GM19468 (cell line): Measurements from ENCODE around the gene CXCR3.

Source experiments
- ATAC-seq: cut with Tn5 transposase; IDR thresholded peaks from one replicate; pipeline ENCODE4 v1.9.1; 2021; ENCODE audit warnings: mild to moderate bottlenecking, moderate library complexity, moderate number of reproducible peaks; ENCODE audit not compliant: unreplicated experiment; ENCODE audit errors: extremely low read depth

CXCR3 gene

DNA sequence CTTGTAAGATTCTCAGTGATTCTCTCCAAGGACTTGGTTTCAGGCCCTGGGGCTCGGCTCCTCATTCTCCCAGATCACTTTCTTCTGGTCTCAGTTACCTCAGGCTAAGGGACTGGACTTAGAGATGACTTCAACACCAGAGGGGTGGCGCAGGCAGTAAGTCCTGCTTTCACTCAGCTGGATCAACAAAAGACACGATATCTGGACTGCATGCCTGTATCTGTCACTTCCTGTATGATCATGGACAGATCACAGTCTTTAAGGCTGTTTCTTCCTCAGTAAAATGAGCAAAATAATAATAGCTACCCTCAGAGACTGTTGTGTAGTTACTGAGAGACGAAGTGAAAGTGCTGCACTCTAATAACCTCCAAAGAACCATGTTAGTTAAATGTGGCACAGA, 19.5 kb upstream of the CXCR3 start:
- ATAC-seq, result no peak

DNA sequence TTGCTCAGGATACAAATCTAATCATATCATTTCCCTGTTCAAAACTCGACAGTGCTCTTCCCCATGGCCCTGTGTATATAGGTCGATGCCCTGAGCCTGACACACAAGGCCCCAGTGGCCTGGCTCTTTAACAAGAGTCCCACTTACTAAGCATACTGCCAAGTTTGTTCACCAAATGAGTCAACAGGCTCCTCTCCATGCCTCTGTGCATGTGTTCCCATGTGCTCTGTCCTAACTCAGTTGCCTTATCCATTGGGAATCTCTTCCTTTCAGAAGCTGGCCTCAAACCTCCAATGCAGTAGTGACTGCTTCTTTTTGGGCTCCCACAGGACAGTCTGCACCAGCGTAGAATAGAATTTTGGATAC, 18.9 kb upstream of the CXCR3 start:
- no peak for ATAC-seq

DNA sequence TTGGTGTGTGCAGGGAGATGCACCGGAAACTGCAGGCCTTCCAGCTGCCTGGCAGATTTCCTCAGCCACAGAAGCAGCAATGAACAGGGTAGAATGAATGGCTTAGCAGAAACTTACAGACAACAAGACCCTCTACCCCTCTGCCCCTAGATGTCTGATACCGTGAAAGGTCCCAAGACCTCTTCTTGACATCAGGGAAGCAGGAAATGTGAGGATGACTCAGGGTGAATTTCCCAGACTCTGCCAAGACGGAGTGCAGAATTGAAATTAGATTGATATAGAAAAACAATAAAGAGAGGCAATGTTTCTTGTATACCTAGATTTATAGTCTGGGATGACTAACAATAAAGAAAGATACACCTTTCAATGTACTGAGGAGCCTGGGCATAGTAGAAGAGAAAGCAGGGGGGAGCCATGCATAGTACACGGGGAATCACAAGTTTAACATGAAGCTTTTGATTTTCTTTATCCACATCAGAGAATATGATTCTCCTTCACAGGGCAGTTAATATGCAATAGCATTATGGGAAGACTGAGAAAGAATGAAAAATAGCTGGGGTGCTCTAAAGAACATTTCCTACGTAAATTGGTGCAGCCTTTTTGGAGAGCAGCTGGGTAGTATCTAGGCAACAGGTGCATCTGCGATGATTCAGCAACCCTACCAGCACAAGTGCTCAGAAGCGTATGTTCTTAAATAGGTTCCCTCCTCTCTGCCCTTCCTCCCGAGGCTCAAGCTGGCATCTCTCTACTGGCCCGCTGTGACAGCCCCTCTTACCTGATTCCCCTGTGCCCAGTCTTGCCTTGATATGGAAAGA, 18.3 kb upstream of the CXCR3 start:
- ATAC-seq, result no peak

DNA sequence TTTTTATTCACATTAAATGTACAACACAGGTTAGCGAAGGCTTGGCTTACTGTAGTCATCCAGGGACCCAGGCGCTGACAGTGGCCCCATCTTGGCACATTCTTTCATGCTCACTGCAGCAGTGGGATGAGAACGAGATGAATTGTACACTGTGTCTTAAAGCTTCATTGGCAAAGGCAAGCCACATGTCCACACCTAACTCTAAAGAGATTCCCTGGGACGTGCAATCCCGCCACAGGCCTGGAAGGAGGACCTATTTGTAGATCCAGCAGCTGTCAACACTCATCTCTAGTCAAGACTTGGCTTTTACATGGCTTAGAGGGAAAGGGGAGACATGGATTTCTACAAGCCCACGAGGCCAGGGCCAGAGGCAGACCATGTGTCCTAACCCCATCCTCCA, 16.1 kb upstream of the CXCR3 start:
- no peak for ATAC-seq

DNA sequence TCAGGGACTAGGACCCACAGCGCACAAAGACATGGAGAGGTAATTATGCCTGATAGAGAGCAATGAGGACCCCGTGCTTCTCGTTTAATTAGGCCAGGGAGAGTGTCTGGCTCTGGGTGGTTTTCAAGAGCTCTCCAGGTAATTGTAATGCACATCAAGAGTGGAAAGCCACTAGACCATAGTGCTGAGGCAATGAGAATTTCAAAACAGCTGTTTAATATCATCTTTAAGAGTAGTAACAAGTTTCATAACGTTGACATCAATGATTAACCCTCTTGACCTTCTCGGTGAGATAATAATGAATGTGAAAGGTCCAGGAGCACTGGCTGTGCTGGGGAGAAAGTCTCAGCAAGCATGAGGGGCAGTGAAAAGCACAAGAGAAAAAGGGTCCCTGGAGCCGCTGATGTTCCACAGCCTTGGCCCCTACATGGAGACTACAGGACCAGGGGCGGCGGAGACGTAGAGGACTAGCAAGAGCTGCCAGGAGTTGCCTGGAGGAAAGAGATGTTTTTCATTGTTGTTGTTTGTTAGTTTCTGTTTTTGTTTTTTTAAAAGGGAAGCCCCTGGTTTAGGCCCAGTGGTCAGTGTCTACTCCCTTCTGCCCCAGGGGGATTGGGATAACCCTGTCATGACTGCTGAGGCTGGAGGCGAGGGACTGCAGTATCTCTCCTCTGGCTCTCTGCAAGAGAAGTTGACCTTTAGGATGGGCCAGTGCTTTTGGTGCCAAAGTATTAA, 14.8 kb upstream of the CXCR3 start:
- ATAC-seq, result peak; percentile 20

DNA sequence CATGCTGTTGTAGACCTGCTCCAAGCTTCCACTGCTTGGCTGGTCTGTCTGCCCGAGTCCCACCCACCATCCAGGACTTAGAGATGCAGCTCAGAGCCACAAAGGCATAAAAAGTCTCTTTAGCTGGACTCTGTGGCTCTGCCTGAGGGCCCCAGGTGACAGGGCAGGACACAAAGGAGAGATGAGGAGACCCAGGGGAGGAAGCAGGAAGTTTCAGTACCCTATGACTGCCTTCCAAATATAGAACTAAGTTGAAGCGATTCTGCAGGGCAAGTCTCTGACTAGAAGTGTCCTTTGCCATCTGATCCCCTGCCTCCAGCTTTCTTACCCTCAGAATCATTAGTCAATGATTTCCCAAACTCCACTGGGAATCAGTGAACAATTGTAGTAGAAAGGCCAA, 11.2 kb upstream of the CXCR3 start:
- ATAC-seq, result peak; percentile 63

DNA sequence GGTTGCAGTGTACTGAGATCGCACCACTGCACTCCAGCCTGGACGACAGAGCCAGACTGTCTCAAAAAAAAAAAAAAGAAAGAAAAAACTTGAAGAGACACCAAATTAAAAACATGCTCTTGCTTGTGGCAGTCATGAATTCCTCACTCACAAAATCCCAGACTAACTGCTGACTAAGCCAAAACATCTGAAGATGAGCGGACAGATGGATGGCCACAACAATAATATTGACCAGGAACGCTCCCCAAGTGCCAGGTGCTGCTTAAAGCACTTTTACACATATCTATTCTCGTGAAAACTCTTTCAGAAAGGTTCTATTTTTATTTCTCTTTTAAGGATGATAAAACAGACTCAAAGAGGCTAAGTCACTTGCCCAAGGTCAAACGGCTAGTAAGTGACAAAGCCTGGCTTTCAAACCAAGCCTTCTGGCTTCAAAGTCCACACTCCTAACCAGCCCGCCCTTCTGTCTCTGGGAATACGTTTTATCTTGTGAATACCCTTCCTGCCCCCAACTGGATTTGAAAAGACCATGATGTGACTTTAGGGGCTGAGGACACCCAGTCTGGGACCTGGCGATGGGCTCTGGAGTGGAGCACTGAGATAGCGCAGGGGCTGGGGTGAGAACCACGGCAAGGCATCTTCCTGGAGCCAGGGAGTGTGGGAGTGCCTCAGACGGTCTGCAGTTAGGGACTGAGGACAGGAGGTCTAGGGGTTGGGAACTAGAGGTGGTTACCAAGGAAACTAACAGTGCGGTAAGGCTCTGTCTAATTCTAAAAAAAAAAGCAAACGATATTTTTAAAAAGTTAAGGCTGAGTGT, 9.5 kb upstream of the CXCR3 start:
- no peak for ATAC-seq

DNA sequence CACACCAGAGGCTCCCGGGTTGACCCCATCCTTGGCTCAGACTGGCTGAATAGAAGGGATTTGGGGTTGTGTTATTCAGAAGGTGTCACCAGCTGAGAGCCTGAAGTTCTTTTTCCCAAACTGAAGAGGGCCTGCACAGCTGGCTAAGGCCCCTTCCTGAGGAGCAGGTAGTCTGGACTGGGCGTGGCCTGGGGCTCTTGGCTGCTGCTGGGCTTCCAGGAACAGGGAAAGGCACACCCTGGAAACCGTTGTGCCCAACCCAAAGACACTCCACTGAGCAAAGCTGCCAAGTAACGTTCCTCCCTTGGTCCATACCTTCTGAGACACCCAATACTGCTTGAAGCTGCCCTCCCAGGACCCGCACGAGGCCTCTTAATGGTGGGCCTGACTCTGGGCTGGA, 8.3 kb upstream of the CXCR3 start:
- no peak for ATAC-seq

DNA sequence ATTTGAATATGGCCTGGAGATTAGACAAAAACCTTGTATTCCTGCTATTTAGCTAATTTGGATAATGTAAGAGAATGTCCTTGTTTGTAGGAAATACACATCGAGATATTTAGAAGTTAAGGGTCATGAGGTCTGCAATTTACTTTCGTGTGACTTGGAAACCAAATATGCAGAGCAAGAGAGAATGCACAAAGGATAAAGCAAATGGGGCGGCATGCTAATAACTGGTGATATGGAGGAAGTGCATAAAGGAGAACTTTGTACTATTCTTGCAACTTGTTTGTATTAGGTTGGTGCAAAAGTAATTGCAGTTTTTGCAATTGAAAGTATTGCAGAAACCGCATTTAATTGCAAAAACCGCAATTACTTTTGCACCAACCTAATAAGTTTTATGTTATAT, 7.2 kb upstream of the CXCR3 start:
- ATAC-seq, result no peak

DNA sequence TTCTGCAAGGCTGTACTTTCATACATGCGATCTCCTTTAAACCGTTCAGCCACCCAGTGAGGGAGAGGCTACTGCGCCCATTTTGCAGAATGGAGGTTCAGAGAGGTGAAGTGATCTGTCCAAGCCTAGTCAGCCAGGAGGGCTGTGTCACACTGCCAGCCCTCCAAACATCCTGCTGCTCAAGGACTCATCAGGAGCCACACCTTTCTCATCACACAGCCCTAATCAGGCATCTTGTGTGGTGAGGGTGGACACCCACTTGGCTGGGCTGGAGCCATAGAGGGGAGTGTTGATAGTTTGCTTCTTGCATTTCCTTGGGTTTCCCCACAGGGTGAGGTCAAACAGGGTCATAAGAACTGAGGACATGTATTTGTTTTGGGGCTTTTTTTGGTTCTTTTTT, 5.4 kb upstream of the CXCR3 start:
- no peak for ATAC-seq

DNA sequence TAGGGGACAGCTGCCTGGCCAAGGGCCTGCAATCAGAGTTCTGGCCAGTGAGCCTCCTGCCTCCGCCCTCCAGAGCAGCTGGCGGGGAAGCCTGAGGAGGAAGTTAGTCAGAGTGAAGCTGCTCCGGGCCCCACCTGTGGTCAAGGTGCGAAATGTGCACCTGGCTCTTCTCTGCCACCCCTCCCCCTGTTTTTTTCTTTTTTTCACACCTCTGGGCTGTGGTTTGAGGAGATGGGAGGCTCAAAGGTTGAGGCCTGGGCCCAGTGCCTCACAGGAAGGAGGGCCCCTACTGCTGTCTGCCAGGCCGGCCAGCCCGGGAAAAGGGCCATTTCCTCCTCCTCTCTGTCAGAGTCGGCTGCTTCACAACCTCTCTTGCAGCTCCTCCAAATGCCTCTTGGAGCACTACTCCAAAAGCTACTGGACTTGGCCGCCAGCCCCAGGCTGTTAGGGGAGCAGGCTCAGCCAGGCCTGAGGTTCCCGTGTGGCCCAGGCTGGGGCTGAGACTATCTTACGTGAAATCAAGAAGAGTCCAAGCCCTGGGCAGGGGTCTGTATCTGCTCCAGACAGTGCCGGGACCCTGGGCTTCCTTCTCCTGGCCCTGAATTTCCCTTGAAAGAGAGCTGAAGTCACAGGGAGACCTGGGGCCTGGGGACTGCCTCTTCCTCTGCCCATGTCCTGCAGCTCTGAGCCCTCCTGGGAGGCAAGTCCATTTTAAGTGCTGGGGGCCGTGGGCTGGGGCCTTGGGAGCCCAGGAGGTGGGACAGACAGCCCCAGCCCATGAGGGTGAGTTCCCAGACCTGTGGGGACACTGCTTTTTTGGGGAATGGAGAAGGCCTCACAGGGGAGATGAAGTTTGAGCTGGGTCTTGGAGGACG, 4.5 kb upstream of the CXCR3 start:
- peak; percentile 22 for ATAC-seq

DNA sequence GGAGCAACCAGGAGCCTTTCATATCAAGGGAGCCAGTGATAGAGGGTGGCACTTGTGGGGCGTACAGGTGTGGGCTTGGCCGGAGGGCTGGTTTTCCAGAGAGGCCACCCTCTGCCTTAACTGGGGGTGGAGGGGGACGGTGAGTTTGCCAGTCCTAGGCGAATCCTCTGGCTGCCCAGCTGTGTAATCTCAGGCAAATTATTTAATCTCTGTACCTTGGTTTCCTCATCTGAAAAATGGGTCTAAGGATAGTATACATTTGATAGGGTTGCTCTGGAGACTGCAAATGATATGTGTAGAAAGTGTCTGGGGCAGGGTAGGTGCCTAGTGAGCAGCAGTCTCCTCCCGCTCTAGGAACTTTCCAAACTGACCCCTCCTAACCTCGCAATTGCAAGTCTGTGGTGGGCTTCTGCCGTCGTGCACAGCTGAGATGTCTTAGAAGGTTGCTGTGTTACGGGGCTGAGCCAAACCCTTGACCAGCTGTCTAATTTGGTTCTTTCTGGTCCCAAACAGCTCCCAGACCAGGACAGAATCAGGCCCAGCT, 3.8 kb upstream of the CXCR3 start:
- ATAC-seq, result no peak

DNA sequence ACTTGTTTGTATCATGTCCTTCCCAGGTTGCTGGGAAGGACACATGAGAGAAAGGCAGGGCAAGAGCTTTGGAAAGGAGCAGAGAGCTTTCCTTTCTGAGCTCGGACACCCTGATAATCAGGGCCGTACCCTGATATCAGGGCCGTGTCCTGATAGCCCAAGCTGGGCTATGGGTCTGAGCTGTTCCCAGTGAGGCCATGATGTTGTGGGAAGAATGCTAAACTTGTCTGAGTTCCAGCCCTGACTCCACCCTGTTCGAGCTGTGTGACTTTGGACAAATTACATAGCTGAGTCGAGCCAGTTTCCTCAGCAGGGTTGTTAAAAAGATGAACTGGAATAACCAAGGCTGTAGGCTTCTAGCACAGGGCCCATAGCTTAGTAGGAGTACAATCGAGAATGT, 3.3 kb upstream of the CXCR3 start:
- ATAC-seq, result no peak

DNA sequence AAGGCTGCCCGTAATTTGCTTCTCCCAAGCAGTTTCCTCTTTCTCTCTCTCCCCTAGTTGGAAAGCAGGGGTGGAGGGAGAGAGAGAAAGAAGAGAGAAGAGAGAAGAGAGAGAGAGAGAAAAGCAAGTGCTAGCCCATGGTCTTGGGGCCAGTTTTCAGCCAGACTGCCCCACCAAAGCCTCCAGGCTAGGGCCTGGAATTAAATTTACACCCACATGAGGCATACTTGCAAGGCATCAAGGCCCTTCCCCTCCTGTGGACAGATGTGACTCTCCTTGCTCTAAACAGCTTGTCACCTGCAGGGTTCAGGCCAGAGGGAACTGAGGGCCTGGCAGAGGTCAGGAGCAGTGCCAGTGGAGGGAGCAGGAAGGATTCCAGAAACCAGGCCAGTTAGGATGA, 1.7 kb upstream of the CXCR3 start:
- no peak for ATAC-seq

DNA sequence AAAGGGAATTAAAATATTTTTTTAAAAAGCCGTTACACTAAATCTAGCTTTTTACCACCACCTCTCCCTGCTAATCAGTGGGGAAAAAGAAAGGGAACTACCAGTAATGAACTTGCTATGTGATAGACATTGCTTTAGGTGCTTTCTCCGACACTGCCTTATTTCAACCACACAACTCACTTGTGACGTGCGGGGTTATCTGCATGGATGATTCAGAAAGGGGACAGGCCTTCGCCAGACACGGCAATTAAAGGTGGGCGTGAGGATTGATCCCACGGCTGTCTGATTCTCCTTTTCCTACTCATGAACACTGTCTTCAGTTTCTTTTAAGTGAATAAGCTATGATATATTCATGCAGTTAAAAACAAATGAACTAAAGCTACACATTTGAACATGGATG, 882 bp upstream of the CXCR3 start:
- no peak for ATAC-seq

DNA sequence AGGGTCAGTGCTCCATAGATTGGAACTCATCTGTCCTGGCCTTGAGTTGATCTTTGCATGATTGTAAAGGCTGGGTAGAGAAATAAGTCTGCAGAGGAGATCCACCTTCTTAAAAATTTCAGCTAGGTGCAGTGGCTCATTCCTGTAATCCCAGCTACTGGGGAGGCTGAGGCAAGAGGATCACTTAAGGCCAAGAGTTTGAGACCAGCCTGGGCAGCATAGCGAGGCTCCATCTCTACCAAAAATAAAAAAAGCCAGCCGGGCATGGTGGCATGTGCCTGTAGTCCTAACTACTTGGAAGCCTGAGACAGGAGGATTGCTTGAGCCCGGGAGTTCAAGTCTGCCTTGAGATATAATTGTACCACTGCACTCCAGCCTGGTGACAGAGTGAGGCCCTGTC, 476 bp upstream of the CXCR3 start:
- ATAC-seq, result no peak

DNA sequence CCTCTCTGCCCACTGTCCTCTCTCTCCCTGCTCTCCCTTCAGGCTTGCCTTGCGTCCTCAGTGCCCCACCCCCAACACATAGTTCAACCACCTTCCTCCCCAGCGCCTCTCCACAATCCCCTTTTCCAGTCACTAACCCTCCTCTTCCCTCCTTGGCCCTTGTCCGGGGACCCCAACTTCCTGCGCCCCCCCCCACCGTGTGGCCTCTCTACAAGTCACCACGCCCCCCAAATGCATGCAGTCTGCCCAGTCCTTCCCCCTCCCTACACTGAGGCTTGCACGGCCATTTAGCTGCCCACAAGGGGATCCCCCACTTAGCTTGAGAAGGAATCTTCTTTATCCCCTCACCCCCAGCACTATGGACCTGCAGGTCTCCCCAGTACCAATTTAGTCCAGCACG, 569 bp downstream of the CXCR3 start:
- no peak for ATAC-seq

DNA sequence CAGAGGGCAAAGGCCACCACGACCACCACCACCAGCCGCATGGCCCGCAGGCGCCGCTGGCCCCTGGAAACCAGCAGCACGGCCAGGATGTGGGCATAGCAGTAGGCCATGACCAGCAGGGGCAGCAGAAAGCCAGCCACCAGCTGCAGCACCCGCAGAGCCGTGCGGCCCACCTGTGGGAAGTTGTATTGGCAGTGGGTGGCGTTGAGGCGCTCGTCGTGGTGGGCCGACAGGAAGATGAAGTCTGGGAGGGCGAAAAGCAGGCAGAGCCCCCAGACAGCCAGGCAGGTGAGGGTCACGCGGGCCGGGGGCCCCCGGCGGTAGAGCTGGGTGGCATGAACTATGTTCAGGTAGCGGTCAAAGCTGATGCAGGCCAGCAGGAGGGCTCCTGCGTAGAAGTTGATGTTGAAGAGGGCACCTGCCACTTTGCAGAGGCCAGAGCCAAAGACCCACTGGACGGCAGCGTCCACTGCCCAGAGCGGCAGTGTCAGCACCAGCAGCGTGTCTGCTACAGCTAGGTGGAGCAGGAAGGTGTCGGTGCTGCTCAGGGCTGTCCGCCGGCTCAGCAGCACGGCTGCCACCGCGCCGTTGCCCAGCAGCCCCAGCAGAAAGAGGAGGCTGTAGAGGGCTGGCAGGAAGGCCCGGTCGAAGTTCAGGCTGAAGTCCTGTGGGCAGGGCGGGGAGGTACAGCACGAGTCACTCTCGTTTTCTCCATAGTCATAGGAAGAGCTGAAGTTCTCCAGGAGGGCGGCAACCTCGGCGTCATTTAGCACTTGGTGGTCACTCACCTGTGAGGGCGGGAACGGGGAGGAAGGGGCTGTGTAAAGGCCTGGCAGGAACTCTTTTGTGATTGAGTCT, 1.4 kb downstream of the CXCR3 start:
- ATAC-seq, result no peak

DNA sequence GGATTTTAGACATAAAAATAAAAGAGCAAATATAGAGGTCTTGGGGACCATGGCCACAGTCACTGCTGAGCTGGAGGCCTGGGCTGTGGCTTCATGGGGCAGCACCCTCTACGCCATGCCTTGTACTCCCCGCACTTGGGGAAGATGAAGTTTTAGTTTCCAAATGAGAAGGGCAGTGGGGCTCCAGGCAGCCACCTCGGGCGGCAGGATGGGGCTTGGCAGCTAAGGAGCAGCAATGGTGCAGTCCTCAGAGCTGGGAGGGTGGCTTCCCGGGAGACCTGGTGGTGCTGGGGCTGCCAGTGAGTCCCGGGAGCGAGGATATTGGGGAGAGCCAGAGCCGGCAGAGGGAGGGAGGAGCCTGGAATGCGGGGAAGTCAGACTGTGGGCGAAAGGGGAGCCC, 2.4 kb downstream of the CXCR3 start:
- ATAC-seq, result no peak
